ENCODE results near the gene PSMA7.
"Not testable (repeated sequence)": the region's sequence is repeated elsewhere in the genome, so short reads cannot be mapped to it uniquely, and the experiment has no call there.

PSMA7 gene

DNA sequence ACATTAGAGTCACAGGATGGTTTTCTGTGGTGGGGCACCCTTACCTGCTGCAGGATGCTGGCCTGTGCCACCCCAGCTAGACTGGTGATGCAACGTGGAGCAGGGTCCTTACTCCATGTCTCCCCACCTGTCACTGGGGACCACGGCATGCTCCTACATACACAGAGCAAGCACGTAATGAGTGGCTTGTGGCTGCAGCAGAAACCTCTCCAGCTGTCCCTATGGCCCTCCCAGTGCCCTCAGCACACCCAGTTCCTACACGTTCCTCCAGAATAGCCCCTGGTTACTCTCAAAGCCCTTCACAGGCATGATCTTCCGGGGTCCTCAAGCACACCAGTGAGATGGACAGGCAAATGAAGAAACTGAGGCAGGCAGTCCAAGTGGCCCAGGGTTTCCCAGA lies 24.1 kb downstream of the PSMA7 start:
- DNase-seq (ENCODE audit: low spot score), result no peak

DNA sequence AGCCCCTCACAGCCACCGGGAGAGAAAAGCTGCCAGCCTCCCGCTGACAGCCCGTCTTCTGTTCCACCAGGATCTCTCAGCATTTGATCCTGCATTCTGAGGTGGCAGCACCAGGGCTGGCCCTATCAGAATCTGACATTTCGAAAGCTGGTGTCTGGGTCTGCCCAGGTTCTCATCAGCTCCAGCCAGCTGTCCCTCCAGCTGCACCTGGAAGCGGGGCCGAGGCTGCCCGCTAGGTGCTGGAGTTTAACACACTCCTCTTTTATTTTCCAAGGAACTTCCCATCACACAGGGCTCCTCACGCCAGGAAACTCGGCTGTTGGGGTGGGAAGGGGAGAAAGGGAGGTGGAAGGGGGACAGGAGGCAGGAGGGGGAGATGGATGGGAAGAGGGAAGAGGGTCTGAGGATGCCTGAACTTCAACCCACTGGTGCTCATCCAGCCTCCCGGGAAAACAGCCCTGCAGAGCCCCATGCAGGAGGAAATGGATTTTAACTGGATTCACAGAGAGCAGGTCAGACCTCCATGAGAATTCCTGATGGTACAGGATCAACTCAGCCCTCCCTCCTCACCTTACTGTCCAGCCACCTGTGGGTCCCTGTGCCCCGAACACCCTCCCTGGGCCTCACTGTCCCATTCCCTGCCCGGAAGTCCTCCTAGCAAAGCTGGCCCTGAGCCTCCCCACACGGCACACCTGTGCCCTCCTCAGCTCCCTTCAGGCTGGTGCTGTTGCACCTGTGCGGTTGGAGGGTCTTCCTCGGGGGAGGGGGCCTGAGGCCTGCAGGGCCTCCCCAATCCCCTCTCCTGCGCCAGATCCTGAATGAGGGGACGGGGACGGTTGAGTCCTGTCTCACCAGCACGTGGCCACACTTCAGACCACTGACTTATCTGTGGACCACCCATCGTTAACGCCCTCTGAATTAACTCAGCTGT lies 24.8 kb downstream of the PSMA7 start:
- DNase-seq (ENCODE audit: low spot score), result no peak

DNA sequence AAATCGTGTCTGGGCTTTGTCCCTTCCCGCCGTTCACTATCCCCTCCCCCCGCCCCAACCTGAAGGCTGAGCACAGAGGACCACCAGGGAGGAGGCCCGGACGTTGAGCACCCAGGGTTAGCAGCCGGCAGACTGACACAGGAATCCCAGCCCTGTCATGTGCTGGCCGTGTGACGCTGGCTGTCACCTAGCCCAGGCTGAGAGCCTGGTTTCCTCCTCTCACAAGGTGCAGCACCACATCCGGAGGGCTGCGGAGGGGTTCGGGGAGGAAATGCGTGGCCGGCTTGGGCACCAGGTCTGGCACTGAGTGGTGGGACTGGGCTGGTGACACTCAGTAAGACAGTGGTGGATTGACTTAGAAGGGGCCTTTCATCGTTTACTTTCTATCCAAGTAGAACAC lies 25.5 kb downstream of the PSMA7 start:
- no peak for DNase-seq (ENCODE audit: low spot score)

DNA sequence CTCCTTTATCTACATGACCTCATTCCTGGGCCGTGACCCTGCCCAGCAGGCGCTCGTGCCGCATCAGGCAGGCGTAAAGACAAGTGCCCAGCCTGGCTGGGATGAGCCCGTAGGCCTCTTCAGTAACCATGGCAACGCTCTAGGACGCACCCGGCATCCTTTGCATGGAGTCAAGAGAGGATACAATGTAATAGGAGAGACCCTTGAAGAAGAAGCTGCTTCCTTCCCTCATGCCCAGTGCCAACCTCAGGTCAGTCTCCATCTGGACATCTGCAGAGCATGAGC lies 25.9 kb downstream of the PSMA7 start:
- DNase-seq (ENCODE audit: low spot score), result no peak

DNA sequence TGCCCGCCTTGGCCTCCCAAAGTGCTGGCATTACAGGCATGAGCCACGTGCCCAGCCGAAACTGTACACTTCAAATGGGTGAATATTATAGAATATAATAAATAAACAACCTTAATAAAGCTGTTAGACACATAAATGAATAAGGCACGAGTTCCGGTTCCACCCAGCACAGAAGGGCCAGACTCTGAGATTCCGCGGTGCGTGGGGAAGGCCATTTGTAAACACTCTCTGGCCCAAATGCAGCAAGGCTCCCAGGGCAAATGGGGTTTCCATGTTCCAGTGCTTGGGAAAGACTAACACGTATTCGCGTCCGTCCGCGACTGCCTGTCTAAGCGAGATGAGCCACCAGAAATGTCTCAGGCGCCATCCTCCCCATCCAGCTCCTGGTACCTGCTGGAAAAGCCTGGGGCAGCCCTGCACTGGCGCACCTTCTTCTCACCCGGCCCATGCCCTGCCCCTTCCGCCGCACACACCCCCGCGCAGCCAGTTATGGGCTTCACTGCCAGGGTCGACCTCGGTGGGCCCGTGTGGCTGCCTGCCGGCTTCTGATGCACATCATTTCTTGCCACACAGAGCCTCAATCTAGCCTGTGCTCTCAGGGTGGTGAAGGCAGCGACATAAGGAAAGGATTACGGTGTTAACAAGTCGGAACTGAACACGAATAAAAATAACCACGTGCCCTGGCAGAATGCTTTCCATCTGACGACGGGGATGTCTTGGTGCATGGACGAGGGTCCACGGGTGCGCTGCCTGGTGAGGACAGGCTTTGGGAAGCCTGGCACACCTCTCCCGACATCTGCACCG lies 26.4 kb downstream of the PSMA7 start:
- DNase-seq (ENCODE audit: low spot score), result no peak

DNA sequence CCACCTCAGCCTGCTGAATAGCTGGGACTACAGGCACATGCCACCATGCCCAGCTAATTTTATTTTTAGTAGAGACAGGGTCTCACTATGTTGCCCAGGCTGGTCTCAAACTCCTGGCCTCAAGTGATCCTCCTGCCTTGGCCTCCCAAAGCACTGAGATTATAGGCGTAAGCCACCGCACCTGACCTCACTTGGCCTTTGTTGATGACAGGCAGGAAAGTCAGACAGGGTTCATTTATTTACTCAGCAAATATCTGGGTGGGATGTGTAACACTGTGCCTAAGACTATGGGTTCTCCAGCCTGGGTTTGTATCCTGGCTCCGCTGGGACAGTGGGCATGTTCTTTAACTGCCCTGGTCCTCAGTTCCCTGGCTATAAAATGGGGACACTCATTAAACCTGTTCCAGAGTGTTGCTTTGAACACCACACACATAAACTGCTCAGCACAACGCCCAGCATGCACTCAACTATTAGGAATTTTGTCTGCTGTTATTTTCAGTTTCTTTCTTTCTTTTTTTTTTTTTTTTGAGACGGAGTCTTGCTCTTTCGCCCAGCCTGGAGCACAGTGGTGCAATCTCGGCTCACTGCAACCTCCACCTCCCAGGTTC lies 27.3 kb downstream of the PSMA7 start:
- DNase-seq (ENCODE audit: low spot score), result not testable (repeated sequence)

DNA sequence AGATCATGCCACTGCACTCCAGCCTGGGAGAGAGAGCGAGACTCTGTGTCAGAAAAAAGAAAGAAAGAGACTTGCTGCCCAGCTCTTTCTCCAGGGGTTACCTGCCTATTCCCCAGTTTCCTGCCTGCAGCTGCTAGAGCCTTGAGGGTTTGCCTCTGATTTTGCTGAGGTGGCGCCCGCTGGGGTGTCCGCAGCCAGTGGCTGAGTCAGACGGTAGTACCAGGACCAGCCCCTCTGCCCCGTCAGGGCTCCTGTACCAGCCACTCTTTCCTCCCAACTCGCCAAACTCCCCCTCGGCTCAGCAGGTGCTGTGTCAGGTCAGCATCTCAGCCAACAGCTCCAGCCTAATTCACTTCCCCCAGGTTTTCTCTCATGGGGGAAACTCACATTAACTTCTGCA lies 28.3 kb downstream of the PSMA7 start:
- no peak for DNase-seq (ENCODE audit: low spot score)

DNA sequence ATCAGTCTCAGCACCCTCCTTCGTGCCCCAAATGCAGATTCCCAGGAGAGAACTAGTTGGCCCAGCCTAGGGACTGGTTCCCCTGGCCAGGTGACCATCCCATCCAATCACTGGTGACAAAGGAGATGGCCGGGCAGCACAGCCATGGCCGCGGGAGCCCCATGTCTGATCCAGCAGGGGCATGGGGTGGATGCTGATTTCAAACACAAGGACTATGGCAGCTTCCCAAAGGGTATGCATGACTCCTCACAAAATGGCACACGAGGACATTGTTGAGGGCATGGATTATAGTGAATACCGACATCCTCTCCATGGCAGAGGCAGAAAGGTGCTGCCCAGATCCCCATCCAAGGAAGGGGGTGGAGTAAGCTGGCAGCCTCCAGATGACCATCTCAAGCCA lies 30.8 kb downstream of the PSMA7 start:
- DNase-seq (ENCODE audit: low spot score), result no peak

DNA sequence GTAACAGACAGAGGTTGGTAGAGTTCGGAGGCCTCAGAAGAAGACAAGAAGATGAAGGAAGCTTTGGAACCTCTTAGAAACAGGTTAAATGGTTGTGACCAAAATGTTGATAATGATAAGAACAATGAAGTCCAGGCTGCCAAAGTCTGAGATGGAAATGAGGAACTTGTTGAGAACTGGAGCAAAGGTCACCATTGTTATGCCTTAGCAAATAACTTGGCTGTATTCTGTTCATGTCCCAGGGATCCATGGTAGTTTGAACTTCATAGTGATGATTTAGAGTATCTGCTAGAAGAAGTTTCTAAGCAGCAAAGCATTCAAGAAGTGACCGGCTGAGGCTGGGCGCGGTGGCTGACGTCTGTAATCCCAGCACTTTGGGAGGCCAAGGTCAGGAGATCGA lies 32.0 kb downstream of the PSMA7 start:
- DNase-seq (ENCODE audit: low spot score), result no peak

DNA sequence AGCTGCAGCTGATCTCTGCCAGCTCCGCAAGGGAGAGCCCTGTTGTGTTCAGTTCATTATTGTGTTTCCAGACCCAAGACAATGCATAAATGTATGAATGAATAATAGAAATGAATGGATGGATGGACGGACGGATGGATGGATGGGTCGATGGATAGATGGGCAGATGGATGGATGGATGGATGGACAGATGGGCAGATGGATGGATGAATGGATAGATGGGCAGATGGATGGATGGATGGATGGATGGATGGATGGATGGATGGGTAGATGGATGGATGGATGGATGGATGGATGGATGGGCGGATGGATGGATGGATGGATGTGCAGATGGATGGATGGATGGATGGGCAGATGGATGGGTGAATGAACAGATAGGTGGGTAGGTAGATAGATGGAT lies 37.6 kb downstream of the PSMA7 start:
- DNase-seq (ENCODE audit: low spot score), result no peak

DNA sequence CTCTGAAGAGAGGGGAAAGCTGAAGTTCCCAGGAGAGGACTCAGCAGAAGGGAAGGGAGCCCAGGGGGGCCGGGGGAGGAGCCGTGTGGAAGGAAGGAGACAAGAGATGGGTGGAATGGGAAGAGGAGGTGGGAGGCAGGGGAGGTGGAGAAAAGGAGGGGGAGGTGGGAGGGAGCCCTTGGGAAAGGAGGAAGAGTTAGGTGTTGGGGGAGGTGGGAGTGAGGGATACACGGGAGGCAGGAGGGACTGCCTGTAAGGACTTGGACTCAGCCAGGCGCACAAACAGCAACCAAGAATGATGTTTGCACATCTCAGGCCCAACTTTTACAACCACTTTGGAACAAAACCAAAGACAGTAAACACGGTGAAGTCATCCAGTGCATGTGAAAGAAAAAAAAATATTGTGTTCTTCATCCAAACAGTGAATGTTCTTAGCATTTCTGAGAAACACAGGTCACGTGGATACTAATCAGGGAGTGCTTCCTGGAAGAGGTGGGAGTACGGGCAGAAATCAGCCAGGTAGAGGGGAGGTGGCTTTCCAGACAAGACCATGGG lies 38.3 kb downstream of the PSMA7 start:
- no peak for DNase-seq (ENCODE audit: low spot score)

DNA sequence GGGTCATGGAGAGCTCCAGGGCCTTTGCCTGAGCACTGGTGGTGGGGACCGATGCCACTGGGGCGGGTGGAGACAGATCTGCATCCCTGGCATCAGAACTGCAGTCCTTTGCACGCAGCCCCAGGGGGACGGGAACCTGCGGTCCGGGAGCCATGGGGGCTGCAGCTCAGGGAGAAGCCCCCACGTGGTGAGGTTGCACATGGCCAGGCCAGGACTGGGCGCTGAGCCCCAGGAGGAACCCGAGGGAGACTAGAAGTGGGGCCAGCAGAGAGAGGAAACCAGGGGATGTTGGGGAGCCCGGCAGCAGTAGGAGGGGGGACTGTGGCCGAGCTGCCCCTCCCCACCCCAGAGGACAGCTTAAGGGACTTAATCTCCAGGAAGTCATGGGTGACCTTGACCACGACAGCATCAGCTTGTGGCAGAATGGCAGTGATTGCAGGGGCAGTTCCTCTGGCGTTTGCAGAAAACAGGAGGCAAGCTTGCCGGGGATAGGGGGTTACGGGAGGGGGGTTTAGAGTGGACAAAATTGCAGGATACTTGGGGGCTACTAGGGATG lies 38.9 kb downstream of the PSMA7 start:
- DNase-seq (ENCODE audit: low spot score), result no peak

DNA sequence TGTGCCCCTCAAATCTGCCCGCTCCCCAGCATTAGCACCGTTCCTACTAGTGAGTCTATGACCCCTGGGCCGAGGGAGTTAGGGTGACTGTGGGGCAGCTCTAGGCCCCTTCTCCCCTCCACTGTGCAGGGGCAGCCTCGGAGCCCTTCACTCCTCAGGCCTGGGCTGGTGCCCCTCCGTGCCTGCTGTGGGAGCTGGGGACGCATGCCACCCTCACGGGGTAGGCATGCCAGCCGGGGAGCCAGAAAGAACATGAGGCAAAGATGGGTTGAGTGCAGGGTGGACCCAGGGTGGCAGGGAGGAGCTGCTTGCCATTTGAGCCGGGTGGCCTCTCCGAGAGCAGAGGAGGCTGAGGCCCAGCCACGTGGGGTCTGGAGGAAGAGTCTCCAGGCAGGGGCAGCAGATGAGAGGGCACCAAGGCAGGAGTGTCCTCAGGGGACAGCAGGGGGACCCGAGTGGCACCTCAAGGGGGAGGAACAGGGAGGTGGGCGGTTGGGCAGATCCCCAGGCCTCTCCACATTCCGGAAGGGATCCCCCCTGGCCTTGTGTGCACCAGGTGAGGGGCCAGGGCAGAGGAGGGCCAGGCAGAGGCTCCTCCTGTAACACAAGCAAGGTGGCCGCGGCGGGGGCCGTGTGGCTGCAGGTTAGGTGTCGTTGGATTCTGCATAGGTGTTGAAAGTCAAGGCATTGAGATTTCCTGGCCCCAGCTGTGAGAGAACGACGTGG lies 39.5 kb downstream of the PSMA7 start:
- DNase-seq (ENCODE audit: low spot score), result no peak

DNA sequence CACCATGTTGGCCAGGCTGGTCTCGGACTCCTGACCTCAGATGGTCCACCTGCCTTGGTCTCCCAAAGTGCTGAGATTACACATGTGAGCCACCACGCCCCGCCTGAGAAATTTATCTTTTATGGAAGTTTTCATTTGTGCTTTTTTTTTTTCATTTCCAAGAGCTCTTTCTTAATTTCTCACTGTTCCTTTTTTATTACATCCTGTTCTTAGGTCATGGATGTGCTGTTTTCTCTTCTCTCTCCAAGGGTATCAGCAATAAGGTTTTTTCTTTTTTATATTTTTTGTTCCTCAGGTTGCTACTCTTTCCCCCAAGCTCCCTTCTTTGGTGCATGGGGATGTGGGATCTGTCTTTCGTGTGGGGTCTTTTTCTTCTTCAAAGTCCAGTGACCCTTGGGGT lies 42.1 kb downstream of the PSMA7 start:
- no peak for DNase-seq (ENCODE audit: low spot score)

DNA sequence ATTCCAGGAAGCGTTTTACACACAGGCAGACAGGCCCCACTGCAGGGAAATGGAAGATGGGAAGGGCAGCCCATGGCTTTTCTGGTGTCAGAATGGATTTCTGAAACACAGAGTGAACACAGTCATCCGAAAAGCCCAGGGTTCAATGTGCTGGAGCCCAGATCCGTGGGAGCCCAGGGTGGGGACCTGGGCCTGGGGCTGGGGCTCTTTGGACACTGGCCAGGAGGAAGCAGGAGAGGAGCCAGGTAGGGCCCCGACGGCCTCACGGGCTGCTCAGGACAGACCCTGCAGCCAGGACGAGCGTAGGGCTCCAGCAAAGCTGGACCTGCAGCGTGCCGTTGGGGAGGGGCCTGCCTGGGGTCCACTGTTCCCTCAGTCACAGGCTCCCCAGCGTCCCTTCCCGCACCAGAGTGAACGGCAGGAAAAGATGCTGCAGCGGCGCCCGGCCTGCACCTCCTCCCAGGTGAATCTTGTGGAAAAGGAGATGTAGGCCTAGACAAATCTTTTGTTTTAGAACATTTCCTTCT lies 45.2 kb downstream of the PSMA7 start:
- no peak for DNase-seq (ENCODE audit: low spot score)

DNA sequence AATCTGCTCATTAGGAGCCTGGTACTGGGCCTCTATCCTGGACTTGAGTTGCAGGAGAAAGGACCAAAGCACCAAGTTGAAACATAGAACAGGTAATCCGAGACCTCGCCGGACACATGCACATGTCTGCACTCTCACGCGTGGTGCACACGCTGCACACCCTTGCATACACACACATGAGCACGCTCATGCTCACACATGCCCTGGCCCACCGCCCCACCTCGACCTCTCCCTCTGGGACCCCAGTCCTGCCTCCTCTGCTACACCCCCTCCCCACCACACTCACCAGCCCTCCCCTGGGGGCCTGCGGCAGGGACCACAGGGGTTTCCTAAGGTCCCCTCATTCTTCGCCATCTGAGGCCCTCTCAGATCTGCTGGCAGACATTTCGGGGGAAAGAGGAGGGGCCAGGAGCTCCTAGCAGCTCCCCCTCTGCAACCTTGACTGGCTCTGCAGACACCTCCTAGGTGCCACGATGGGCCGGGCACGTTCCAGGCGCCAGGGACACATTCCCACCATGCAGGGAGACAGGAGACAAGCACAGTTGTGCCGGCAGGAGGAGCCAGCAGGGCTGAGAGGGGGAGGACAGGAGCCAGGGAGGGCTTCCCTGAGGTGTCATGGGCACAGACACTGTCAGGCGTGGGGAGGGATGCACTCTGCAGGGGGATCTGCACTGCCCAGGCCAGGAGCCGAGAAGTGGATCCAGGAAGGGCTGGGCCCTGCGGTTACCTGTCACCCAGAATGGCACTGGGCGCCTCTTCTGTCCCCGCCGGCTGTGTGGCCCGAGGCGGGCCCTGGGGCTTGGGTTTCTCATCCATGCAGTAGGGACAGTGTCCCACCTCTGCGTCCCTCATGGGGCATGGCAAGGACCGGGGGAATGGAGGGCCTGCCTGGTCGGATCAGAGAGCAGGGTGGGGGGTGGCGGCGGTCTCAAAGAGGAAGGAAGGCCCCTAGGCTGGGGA lies 46.5 kb downstream of the PSMA7 start:
- DNase-seq (ENCODE audit: low spot score), result no peak

DNA sequence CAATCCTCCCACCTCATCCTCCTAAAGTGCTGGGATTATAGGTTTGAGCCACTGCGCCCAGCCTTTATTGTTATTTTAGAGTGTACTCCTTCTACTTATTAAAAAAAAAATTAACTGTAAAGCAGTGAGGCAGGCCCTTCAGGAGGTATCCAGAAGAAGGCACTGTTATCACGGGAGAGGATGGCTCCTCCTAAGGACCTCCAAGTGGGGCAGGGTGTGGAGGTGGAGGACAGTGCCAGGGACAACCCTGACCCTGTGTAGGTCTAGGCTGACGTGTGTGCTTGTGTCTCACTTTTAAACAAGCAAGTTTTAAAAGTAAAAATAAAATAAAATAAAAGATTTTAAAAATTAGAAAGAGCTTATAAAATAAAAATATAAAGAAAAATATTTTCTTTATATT lies 53.8 kb downstream of the PSMA7 start:
- DNase-seq (ENCODE audit: low spot score), result no peak

DNA sequence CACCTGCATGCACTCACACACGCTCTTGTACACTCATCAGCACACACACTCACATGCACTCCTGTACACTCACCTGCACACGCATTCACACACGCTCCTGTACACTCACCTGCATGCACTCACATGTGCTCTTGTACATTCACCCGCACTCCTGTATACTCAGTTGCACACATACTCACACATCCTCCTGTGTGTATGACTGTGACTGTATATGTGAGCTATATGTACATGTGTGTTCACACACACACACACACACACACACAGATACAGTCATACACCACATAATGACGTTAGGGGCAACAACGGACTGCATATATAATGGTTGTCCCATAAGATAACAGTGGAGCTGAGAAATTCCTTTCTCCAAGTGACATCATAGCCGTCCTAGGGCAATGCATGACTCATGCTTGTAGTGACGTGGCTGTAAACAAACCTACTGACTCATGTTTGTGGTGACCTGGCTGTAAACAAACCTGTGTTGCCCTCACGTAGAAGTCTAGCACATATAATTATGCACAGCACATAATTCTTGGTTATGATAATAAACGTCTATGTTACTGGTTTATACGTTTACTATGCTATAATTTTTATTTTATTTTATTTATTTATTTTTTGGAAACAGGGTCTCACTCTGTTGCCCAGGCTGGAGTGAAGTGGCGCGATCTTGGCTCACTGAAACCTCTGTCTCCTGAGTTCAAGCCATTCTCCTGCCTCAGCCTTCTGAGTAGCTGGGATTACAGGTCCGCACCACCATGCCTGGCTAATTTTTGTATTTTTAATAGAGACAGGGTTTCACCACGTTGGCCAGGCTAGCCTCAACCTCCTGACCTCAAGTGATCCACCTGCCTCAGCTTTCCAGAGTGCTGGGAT lies 54.7 kb downstream of the PSMA7 start:
- DNase-seq (ENCODE audit: low spot score), result peak; percentile 78

DNA sequence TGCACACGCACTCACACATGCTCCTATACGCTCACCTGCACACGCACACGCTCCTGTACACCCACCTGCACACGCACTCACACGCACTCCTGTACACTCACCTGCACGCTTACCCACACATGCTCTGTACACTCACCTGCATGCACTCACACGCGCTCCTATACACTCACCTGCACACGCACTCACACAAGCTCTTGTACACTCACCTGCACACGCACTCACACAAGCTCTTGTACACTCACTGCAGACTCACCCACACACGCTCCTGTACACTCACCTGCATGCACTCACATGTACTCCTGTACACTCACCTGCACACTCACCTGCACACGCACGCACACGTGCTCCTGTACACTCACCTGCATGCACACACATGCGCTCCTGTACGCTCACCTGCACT lies 55.6 kb downstream of the PSMA7 start:
- no peak for DNase-seq (ENCODE audit: low spot score)
